SK-N-MC (cell line): ENCODE results near the gene VPS37B.

Source experiments
- EZH2 ChIP-seq: fragments of 200-600 bp; sonication (generic); IDR thresholded peaks from one replicate; pipeline ENCODE4 v1.6.1; 2017; ENCODE audit warnings: antibody characterized with exemption
- FOXP2 ChIP-seq: optimal IDR thresholded peaks from 2 replicates; pipeline ENCODE3; 2011; ENCODE audit warnings: mild to moderate bottlenecking, moderate library complexity; ENCODE audit not compliant: insufficient read depth; ENCODE audit errors: extremely low read length, control extremely low read depth

GRCh38 chr12:122867691-122868461 is 28.0 kb downstream of the VPS37B start:
- no peak for TF ChIP-seq EZH2
- no peak for TF ChIP-seq FOXP2
